ENCODE data around the gene PTCRA. TPM values are rescaled to one million over a fixed set of nuclear protein-coding genes. Genes with fewer than 3 reads are reported as not detected.
"Not testable (repeated sequence)": the region's sequence is repeated elsewhere in the genome, so short reads cannot be mapped to it uniquely, and the experiment has no call there.

Gene PTCRA
- total RNA-seq, 2 experiments from 2014 or later, result not detected

DNA sequence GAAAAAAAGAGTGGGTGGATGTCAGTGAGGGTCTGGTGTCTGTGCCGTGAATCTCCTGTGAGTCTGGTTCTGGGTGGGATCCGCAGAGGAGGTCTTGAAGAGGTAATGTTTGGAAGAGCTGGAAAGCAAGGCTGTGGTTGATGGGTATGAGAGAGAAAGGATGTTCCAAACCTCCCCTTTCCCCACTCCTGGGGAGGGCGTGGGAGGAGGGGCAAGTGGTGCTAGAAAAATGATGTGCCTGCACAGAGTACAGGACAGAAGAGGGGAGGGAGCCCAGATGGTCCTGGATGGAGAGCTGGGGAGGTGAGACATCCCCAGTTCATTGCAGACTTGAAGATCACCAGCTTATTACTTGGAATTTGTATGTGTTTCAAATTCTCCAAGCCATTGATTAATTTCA is 16.6 kb downstream of the PTCRA start:
- POLR2A ChIA-PET, result interaction anchor here (1.2 kb wide), 1 partner anchor 47 kb away, joined by 3 read pairs; the partner anchor contains the start of gene PEX6
- DNase-seq (no peak), ATAC-seq (no peak)
- H3K27ac Mint-ChIP-seq, result peak overlapping the region; percentile 43
- H3K36me3 Mint-ChIP-seq (ENCODE audit: low read depth), result peaks cover 61% of the 10 kb centered on the region
- H3K9me3 Mint-ChIP-seq (ENCODE audit: insufficient read depth), result no peaks in the 10 kb centered on the region
- peaks cover 54% of the 10 kb centered on the region for H3K4me1 Mint-ChIP-seq (ENCODE audit: low read depth)
- no peaks in the 10 kb centered on the region for H3K27me3 Mint-ChIP-seq (ENCODE audit: low read depth)
- CTCF ChIA-PET, result interaction anchor here (1.0 kb wide), 1 partner anchor 82 kb away, joined by 3 read pairs; the partner anchor contains the start of genes KLHDC3 and MEA1
- H3K4me3 Mint-ChIP-seq, result peak overlapping the region; percentile 90

DNA sequence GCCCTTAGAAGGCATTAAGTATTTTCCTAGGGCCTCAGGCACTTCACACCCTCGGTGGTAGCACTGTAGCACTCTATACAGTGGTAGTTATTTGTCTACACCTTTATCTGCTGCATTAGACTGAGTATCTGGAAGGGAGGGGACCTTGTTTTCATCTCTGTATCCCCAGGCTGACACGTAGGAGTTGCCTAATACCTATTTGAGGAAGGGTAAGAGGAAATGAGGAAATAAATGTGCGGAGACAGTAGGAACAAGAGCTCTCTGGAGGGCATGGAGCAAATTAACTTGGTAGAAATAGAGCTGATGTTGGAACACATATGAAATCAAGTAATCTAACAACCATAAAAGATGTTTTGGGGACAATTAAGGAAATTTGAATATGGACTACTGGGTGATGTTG is 17.4 kb downstream of the PTCRA start:
- ATAC-seq, result no peak
- CTCF ChIA-PET, result interaction anchor here (1.0 kb wide), 1 partner anchor 81 kb away, joined by 3 read pairs; the partner anchor contains the start of genes KLHDC3 and MEA1
- peaks cover 54% of the 10 kb centered on the region for H3K4me1 Mint-ChIP-seq (ENCODE audit: low read depth)
- no peaks in the 10 kb centered on the region for H3K9me3 Mint-ChIP-seq (ENCODE audit: insufficient read depth)
- no peak for DNase-seq
- H3K27me3 Mint-ChIP-seq (ENCODE audit: low read depth), result no peaks in the 10 kb centered on the region
- H3K27ac Mint-ChIP-seq, result peak overlapping the region; percentile 53
- H3K4me3 Mint-ChIP-seq, result peak overlapping the region; percentile 90
- H3K36me3 Mint-ChIP-seq (ENCODE audit: low read depth), result peaks cover 69% of the 10 kb centered on the region
- POLR2A ChIA-PET, result interaction anchor here (1.2 to 1.9 kb wide), 2 partner anchors 46 to 82 kb away, joined by 3 to 11 read pairs; partner anchors contain the start of genes KLHDC3 and PEX6

DNA sequence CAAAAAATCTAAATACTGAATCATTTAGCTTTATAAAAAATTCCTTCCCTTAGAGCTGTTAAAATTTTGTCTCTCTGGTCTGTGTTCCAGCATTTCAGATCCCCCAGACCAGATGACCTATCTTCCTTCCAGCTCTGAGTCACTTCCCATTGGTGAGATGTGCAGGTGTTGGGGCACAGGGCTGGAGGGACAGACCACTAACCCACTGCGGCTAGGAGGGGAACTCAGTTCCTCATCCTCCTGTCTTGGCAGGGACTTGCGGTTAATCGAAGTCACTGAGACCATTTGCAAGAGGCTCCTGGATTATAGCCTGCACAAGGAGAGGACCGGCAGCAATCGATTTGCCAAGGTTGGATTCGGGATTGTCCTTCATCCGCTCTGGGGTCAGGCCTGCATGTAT is 19.5 kb downstream of the PTCRA start:
- Mint-ChIP-seq H3K36me3 (ENCODE audit: low read depth) (peaks cover 84% of the 10 kb centered on the region), H3K4me1 (ENCODE audit: low read depth) (peaks cover 43% of the 10 kb centered on the region), H3K9me3 (ENCODE audit: insufficient read depth) (no peaks in the 10 kb centered on the region), H3K27me3 (ENCODE audit: low read depth) (no peaks in the 10 kb centered on the region), H3K27ac (peak overlapping the region; percentile 52), H3K4me3 (no peak overlapping the region)
- CTCF ChIA-PET, result interaction anchor here (1.2 kb wide), 1 partner anchor 126 kb away, joined by 3 read pairs; no protein-coding TSS in a partner anchor
- POLR2A ChIA-PET, result interaction anchor here (0.9 to 2.1 kb wide), 2 partner anchors 44 to 49 kb away, joined by 3 to 8 read pairs; partner anchors contain the start of gene PPP2R5D
- no peak for ATAC-seq
- no peak for DNase-seq

DNA sequence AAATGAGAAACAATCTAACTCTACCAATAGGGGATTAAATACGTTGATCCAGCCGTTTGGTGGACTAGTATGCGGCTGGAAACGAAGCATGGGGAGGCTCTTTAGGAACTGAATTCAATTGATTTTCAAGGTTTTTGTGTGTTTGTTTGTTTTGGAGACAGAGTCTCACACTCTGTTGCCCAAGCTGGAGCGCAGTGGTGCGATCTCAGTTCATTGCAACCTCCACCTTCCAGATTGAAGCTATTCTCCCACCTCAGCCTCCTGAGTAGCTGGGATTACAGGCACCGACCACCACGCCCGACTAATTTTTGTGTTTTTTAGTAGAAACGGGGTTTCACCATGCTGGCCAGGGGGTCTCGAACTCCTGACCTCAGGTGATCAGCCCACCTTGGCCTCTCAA is 20.5 kb downstream of the PTCRA start:
- no peak for ATAC-seq
- H3K9me3 Mint-ChIP-seq (ENCODE audit: insufficient read depth), result no peaks in the 10 kb centered on the region
- CTCF ChIA-PET, result no interaction called here
- no peak for DNase-seq
- H3K27me3 Mint-ChIP-seq (ENCODE audit: low read depth), result no peaks in the 10 kb centered on the region
- no peak overlapping the region for H3K4me3 Mint-ChIP-seq
- H3K4me1 Mint-ChIP-seq (ENCODE audit: low read depth), result peaks cover 37% of the 10 kb centered on the region
- no peak overlapping the region for H3K27ac Mint-ChIP-seq
- H3K36me3 Mint-ChIP-seq (ENCODE audit: low read depth), result peaks cover 80% of the 10 kb centered on the region
- POLR2A ChIA-PET, result no interaction called here

DNA sequence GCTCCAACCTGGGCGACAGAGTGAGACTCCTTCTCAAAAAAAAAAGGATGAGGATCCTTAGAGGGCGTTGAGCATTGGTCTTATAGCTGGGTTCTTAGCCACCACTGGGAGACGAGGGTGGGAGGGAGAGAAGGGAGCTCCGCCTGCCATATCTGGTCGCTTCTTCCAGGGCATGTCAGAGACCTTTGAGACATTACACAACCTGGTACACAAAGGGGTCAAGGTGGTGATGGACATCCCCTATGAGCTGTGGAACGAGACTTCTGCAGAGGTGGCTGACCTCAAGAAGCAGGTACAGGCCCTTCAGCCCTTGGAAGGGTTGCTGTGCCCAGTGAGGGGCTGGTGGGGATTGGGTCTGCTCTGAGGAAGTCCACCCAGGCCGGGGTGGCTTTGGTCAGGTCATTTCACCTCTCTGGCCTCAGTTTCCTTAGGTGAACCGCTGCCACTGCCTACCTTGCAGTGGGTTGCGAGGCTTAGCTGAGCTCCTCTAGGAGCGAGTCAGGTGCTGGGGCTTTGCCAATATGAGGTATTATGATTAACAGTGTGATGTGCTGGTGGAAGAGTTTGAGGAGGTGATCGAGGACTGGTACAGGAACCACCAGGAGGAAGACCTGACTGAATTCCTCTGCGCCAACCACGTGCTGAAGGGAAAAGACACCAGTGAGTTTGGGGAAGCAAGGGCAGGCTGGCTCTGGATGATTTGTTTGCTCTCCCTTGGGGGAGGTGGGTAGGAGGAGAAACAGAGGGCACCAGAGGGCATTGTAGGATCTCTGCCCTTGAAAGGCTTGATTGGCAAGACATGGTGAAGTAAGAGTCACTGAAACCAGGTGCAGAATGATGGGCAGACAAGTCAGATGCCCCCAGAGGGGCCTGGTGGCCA is 21.9 kb downstream of the PTCRA start:
- no peak for DNase-seq
- Mint-ChIP-seq H3K9me3 (ENCODE audit: insufficient read depth) (no peaks in the 10 kb centered on the region), H3K4me1 (ENCODE audit: low read depth) (peaks cover 25% of the 10 kb centered on the region), H3K27me3 (ENCODE audit: low read depth) (no peaks in the 10 kb centered on the region), H3K27ac (peak overlapping the region; percentile 77), H3K36me3 (ENCODE audit: low read depth) (peaks cover 70% of the 10 kb centered on the region), H3K4me3 (no peak overlapping the region)
- ATAC-seq, result no peak
- CTCF ChIA-PET, result no interaction called here
- POLR2A ChIA-PET, result interaction anchor here (0.6 to 1.5 kb wide), 2 partner anchors 8 to 41 kb away, joined by 3 to 5 read pairs; partner anchors contain the start of gene CNPY3

DNA sequence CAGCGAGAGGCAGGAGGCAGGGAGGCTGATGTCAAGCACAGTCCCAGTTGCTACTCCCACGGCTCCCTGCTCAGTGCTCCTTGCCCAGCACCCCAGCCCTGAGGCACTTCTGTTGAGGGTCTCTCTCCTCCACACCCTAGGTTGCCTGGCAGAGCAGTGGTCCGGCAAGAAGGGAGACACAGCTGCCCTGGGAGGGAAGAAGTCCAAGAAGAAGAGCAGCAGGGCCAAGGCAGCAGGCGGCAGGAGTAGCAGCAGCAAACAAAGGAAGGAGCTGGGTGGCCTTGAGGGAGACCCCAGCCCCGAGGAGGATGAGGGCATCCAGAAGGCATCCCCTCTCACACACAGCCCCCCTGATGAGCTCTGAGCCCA is 22.6 kb downstream of the PTCRA start:
- CTCF ChIA-PET, result no interaction called here
- no peaks in the 10 kb centered on the region for H3K9me3 Mint-ChIP-seq (ENCODE audit: insufficient read depth)
- no peak for DNase-seq
- H3K4me1 Mint-ChIP-seq (ENCODE audit: low read depth), result peaks cover 19% of the 10 kb centered on the region
- H3K4me3 Mint-ChIP-seq, result no peak overlapping the region
- H3K27ac Mint-ChIP-seq, result no peak overlapping the region
- ATAC-seq, result no peak
- peaks cover 66% of the 10 kb centered on the region for H3K36me3 Mint-ChIP-seq (ENCODE audit: low read depth)
- POLR2A ChIA-PET, result interaction anchor here (0.7 to 1.5 kb wide), 3 partner anchors 9 to 72 kb away, joined by 3 to 5 read pairs (median 3); partner anchors contain the start of gene CNPY3
- no peaks in the 10 kb centered on the region for H3K27me3 Mint-ChIP-seq (ENCODE audit: low read depth)

DNA sequence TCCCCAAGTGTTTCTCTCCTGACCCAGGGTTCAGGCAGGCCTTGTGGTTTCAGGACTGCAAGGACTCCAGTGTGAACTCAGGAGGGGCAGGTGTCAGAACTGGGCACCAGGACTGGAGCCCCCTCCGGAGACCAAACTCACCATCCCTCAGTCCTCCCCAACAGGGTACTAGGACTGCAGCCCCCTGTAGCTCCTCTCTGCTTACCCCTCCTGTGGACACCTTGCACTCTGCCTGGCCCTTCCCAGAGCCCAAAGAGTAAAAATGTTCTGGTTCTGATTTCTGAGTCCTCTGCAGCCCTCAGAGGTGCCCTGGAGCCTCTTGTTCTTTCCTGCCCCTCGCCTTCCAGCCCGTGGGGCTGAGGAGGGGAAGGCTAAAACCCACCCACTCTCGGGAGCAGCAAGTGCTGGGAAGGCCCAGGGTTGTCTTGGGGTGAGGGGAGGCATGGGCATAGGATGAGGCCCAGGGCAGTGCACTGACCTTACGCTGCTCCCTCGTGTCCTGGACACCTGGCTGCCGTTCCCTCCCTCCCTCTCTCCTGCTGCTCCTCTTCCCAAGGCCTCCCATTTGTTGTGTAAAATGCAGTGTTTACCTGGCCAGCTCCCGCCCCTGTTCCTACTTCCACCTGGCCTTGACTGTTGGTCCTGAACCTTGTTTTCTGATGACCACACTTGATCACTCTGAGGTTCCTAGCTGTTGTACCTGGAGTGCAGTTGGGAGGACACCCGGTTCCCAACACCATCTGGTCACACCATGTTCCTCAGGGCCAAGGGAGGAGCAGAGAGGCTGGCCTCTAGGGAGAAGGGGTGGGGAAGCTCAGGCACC is 23.3 kb downstream of the PTCRA start:
- Mint-ChIP-seq H3K27me3 (ENCODE audit: low read depth) (no peaks in the 10 kb centered on the region), H3K27ac (peak overlapping the region; percentile 57), H3K4me3 (no peak overlapping the region), H3K36me3 (ENCODE audit: low read depth) (peaks cover 68% of the 10 kb centered on the region), H3K4me1 (ENCODE audit: low read depth) (peaks cover 14% of the 10 kb centered on the region), H3K9me3 (ENCODE audit: insufficient read depth) (no peaks in the 10 kb centered on the region)
- POLR2A ChIA-PET, result interaction anchor here (0.7 to 1.5 kb wide), 4 partner anchors 9 to 71 kb away, joined by 3 to 5 read pairs (median 3); partner anchors contain the start of gene CNPY3
- ATAC-seq (no peak), DNase-seq (no peak)
- CTCF ChIA-PET, result interaction anchor here (1.6 kb wide), 1 partner anchor 10 kb away, joined by 5 read pairs; the partner anchor contains the start of gene CNPY3

DNA sequence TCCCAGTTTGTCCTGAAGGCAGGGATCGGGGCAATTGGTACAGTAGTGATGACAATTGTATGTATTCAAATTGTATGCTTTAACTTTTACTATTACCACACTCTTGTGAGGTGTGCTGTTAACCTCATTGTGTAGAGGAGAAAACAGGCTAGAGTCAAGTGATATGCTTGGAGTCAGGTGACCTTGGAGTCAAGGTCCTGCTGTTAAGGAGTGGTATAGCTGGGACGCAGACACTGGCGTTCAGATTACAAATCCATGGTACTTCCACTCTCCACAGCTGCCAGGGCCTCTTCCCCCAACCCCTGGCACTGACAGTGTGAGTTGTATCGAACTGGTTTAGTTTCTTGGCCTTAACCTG is 23.9 kb downstream of the PTCRA start:
- DNase-seq (no peak), ATAC-seq (no peak)
- H3K4me1 Mint-ChIP-seq (ENCODE audit: low read depth), result peaks cover 8% of the 10 kb centered on the region
- peaks cover 67% of the 10 kb centered on the region for H3K36me3 Mint-ChIP-seq (ENCODE audit: low read depth)
- H3K4me3 Mint-ChIP-seq, result no peak overlapping the region
- POLR2A ChIA-PET, result interaction anchor here (1.2 kb wide), 1 partner anchor 24 kb away, joined by 3 read pairs; no protein-coding TSS in a partner anchor
- H3K9me3 Mint-ChIP-seq (ENCODE audit: insufficient read depth), result no peaks in the 10 kb centered on the region
- CTCF ChIA-PET, result interaction anchor here (1.6 kb wide), 1 partner anchor 10 kb away, joined by 5 read pairs; the partner anchor contains the start of gene CNPY3
- H3K27me3 Mint-ChIP-seq (ENCODE audit: low read depth), result no peaks in the 10 kb centered on the region
- no peak overlapping the region for H3K27ac Mint-ChIP-seq

DNA sequence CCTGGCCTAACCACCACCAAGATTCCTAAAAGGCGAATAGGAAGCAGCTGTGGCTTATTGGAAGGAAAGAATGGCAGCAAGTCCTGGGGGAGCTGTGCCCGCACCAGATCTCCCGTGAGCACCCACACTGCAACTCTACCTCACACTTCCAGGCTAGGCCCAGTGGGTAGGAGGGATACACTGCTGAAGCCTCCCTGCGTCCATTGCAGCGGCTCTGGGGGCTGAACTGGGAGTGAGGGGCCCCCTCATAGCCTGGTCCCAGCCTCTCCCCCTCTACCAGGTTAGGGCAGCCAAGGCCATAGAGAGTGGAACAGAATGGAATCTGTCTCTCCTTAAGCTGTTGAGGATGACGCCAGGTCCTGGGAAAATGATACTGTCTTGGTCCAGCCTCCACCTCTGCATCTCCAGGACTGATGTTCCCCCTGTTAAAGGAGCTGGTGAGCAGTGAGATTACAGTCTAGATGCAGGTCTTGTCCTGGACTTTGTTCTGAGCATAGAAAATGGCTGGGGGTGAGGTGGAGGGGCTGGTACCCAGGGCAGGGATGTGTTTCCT is 24.7 kb downstream of the PTCRA start:
- H3K4me3 Mint-ChIP-seq, result no peak overlapping the region
- DNase-seq, result no peak
- peaks cover 4% of the 10 kb centered on the region for H3K4me1 Mint-ChIP-seq (ENCODE audit: low read depth)
- H3K9me3 Mint-ChIP-seq (ENCODE audit: insufficient read depth), result no peaks in the 10 kb centered on the region
- no peak overlapping the region for H3K27ac Mint-ChIP-seq
- peaks cover 64% of the 10 kb centered on the region for H3K36me3 Mint-ChIP-seq (ENCODE audit: low read depth)
- ChIA-PET POLR2A (interaction anchor here (0.8 to 1.7 kb wide), 3 partner anchors 11 to 570 kb away, joined by 3 to 6 read pairs (median 4); partner anchors contain the start of genes CNPY3 and LRRC73), CTCF (interaction anchor here (1.6 kb wide), 1 partner anchor 11 kb away, joined by 5 read pairs; the partner anchor contains the start of gene CNPY3)
- H3K27me3 Mint-ChIP-seq (ENCODE audit: low read depth), result no peaks in the 10 kb centered on the region
- ATAC-seq, result no peak

DNA sequence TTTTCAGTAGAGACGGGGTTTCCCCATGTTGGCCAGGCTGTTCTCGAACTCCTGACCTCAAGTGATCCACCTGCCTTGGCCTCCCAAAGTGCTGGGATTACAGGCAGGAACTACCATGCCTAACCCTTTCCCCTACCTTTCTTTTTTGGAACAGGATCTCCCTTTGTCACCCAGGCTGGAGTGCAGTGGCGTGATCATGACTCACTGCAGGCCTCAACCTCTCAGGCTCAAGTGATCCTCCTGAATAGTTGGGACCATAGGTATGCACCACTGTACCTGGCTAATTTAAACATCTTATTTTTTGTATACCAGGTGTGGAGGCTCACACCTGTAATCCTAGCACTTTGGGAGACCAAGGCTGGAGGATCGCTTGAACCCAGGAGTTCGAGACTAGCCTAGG is 25.5 kb downstream of the PTCRA start:
- POLR2A ChIA-PET, result interaction anchor here (0.8 to 1.7 kb wide), 2 partner anchors 12 to 569 kb away, joined by 4 to 6 read pairs; partner anchors contain the start of genes CNPY3 and LRRC73
- CTCF ChIA-PET; H3K4me3 Mint-ChIP-seq; ATAC-seq; H3K4me1 Mint-ChIP-seq (ENCODE audit: low read depth); H3K27me3 Mint-ChIP-seq (ENCODE audit: low read depth); H3K27ac Mint-ChIP-seq; H3K9me3 Mint-ChIP-seq (ENCODE audit: insufficient read depth); DNase-seq: not testable (repeated sequence)
- peaks cover 60% of the 10 kb centered on the region for H3K36me3 Mint-ChIP-seq (ENCODE audit: low read depth)

DNA sequence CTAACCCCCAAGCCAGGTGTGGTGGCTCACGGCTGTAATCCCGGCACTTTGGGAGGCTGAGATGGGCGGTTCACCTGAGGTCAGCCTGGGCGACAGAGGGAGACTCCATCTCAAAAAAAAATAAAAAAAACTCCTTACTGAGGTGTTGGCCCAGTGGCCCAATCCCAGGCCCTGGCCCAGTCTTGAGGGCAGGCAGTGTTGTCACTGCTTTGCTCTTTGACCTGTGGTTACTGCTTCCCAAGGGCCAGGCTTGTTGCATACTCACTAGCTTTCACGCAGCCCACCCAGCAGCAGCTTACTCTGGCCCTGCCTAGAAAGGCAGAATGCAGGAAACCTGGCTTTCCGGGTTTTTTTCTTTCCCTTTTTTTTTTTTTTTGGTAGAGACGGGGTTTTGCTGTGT is 26.6 kb downstream of the PTCRA start:
- H3K4me1 Mint-ChIP-seq (ENCODE audit: low read depth), result no peaks in the 10 kb centered on the region
- no peaks in the 10 kb centered on the region for H3K9me3 Mint-ChIP-seq (ENCODE audit: insufficient read depth)
- no peak for DNase-seq
- CTCF ChIA-PET, result no interaction called here
- POLR2A ChIA-PET, result interaction anchor here (1.1 kb wide), 1 partner anchor 648 kb away, joined by 3 read pairs; no protein-coding TSS in a partner anchor
- ATAC-seq, result no peak
- peaks cover 51% of the 10 kb centered on the region for H3K36me3 Mint-ChIP-seq (ENCODE audit: low read depth)
- no peak overlapping the region for H3K27ac Mint-ChIP-seq
- no peak overlapping the region for H3K4me3 Mint-ChIP-seq
- H3K27me3 Mint-ChIP-seq (ENCODE audit: low read depth), result no peaks in the 10 kb centered on the region
